ENCODE results near the gene GYPC. TPM values are rescaled to one million over a fixed set of nuclear protein-coding genes. Genes with fewer than 3 reads are reported as not detected.

The GYPC gene
- total RNA-seq, 4 donors from 2014 or later, result 91.5 to 146 (median 126) TPM

- no peak for TF ChIP-seq CTCF (IDR thresholded peaks at IDR 0.05; ENCODE audit: low read depth)
Observed at GRCh38 chr2:126714191-126714965, 58.4 kb downstream of the GYPC start.

- TF ChIP-seq CTCF (IDR thresholded peaks at IDR 0.05; ENCODE audit: low read depth), result no peak
Observed at GRCh38 chr2:126715111-126715510, 59.2 kb downstream of the GYPC start.

- TF ChIP-seq CTCF (IDR thresholded peaks at IDR 0.05; ENCODE audit: low read depth), result no peak
Observed at GRCh38 chr2:126715576-126716406, 59.8 kb downstream of the GYPC start.

- no peak for TF ChIP-seq CTCF (IDR thresholded peaks at IDR 0.05; ENCODE audit: low read depth)
Observed at GRCh38 chr2:126717928-126718327, 62.0 kb downstream of the GYPC start.

GRCh38 chr2:126719191-126719832 is 63.4 kb downstream of the GYPC start:
- no peak for TF ChIP-seq CTCF (IDR thresholded peaks at IDR 0.05; ENCODE audit: low read depth)

- TF ChIP-seq CTCF (IDR thresholded peaks at IDR 0.05; ENCODE audit: low read depth), result no peak
Observed at GRCh38 chr2:126719833-126720351, 63.9 kb downstream of the GYPC start.

GRCh38 chr2:126720638-126721037 is 64.7 kb downstream of the GYPC start:
- no peak for TF ChIP-seq CTCF (IDR thresholded peaks at IDR 0.05; ENCODE audit: low read depth)
